HG03139 (cell line): Measurements from ENCODE around the gene HARBI1.

ENCODE experiments used
- ATAC-seq: cut with Tn5 transposase; IDR thresholded peaks from one replicate; pipeline ENCODE4 v1.9.1; 2021; ENCODE audit not compliant: unreplicated experiment

Gene HARBI1

GRCh38 chr11:46635557-46636139 is 18.6 kb upstream of the HARBI1 start:
- no peak for ATAC-seq

- no peak for ATAC-seq
Measured at GRCh38 chr11:46633291-46634217, 16.5 kb upstream of the HARBI1 start.

DNA sequence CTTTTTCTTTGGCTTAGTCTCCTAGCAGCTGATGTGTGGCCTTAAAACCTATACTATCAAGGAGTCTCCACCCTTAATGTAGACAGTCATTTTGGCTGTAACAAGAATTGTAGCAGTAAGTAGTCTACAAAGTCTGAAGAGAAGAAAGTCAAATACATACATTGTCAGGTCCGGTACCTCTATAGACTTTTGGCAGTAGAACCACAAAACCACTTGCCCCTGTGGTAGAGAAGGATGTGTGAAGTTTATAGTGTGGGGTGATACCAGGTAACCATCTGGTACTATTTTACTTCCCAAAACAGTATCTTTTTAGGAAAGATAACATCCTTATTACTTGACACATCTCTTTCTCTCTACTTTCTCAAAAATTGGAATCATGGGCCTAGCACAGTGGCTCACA is 15.5 kb upstream of the HARBI1 start:
- ATAC-seq, result no peak

GRCh38 chr11:46631676-46632075 is 14.6 kb upstream of the HARBI1 start:
- ATAC-seq, result no peak

- no peak for ATAC-seq
Measured at GRCh38 chr11:46630237-46630636, 13.2 kb upstream of the HARBI1 start.

DNA sequence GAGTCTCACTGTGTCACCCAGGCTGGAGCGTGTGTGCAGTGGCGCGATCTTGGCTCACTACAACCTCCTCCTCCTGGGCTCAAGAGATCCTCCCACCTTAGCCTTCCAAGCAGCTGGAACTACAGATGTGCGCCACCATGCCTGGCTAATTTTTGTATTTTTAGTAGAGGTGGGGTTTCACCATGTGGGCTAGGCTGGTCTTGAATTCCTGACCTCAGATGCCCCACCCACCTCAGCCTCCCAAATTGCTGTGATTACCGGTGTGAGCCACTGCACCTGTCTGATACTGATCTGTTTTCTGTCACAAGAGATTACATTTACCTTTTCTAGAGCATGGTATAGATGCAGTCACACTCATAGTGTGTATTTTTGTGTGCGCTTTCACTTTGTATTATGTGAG is 11.9 kb upstream of the HARBI1 start:
- no peak for ATAC-seq

DNA sequence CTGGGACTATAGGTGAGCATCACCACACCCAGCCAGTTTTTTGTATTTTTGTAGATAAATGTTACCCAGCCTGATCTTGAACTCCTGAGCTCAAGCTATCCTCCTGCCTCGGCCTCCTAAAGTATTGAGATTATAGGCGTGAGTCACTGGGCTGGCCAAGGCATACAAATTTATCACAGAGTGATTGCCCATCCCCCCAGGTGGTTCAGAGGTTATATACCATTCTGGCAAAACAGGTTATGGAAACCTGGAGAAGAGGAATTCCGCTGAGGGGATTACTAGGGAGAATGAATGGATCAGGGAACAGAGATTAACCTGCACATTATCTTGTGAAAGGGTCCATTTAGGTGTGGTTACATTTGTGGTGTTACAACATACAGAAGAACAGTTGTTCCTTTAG is 8.4 kb upstream of the HARBI1 start:
- no peak for ATAC-seq

- ATAC-seq, result no peak
Measured at GRCh38 chr11:46618837-46619236, 1.8 kb upstream of the HARBI1 start.

GRCh38 chr11:46617972-46618314 is 916 bp upstream of the HARBI1 start:
- no peak for ATAC-seq

- ATAC-seq, result no peak
Measured at GRCh38 chr11:46616551-46617133, 385 bp downstream of the HARBI1 start.

- no peak for ATAC-seq
Measured at GRCh38 chr11:46615756-46616155, 1.3 kb downstream of the HARBI1 start.

DNA sequence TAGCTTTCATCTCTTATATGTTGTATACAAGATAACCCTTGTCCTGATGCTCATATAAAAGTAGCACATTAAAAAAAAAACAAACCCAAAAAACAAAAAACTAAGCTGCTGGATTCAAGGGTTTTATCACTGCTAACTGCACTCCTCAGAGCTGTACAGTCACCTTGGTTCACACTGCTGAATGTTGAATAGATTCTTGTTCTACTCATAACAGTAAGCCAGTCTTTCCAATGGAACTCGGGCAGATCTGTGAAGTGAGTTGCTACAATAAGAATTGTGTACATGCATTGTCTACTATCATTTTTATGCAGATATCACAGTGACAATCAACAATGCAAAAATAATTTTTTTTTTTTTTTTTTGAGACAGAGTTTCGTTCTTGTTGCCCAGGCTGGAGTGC is 4.7 kb downstream of the HARBI1 start:
- ATAC-seq, result no peak

GRCh38 chr11:46611526-46612304 is 5.3 kb downstream of the HARBI1 start:
- no peak for ATAC-seq

- ATAC-seq, result no peak
Measured at GRCh38 chr11:46609386-46609785, 7.6 kb downstream of the HARBI1 start.

GRCh38 chr11:46607516-46607915 is 9.5 kb downstream of the HARBI1 start:
- ATAC-seq, result no peak

- ATAC-seq, result no peak
Measured at GRCh38 chr11:46604796-46605195, 12.2 kb downstream of the HARBI1 start.

DNA sequence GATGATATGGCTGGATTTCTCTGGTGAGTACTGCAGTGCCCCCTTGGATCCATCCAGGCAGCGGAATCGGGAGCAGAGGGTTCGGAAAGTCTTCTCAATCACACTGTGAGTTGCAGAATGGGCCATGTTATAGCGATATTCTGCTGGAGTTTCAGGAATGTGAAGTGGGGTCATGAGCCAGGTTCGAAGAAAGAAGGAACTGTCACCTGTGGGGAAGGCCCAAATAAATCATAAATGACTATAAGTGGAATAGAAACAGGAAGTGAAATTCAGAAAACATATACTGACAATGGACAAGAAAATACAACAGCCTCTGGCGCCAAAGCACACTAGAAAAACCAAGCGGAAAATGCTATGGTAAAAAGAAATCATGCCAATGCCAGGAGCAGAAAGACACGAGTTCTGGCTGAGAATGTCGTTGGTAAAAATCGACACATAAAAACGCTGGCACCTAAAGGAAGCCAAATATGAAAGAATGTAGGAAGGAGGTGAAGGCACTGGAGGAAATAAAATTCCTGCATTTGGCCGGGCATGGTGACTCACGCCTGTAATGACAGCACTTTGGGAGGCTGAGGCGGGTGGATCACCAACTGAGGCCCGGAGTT is 13.2 kb downstream of the HARBI1 start:
- ATAC-seq, result no peak

GRCh38 chr11:46601129-46601528 is 15.9 kb downstream of the HARBI1 start:
- no peak for ATAC-seq

DNA sequence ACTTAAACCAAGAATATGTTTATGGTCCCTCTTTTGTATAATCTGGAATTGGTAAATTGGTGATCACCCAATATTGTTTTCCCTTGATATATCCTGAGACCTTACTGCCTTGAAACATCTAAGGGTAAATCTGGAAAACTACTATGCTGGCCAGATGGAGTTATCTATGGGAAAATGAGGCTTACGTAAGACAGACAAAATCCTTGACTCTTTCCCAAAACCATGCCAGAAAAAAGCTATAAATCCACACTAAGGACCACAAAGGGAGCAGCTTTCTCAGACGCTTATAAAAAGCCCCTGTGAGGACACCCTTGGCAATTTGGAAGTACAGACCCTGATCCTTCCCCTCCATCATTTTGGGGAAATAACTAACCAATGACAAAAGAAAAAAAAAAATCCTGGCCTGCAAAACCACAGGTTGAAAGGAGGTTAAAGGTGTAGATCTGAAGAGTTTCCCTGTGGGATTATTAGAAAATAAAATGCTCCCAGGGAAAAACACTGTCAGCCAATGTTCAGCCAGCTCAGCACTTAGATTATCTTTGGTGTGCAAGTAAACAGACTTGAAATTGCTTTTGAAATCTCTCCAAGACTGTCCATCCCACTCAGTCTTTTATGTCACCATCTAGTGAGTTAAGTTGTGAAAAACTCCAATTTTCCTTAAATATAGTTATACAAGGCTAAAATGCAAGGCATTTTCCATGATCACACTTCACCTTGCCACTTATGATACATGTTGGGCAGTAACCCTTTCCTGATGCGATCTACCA is 16.6 kb downstream of the HARBI1 start:
- no peak for ATAC-seq
